NCI-H128 (cell line): ENCODE results near the gene APLNR.

ENCODE experiments used
- DNase-seq: peaks from one replicate; lab custom pipeline; 2025; ENCODE audit not compliant: unreplicated experiment; lab: John Stamatoyannopoulos, UW

Gene APLNR

GRCh38 chr11:57251491-57252104 is 14.5 kb upstream of the APLNR start:
- DNase-seq: no peak

GRCh38 chr11:57251037-57251436 is 14.0 kb upstream of the APLNR start:
- no peak for DNase-seq

GRCh38 chr11:57249384-57250319 is 12.6 kb upstream of the APLNR start:
- no peak for DNase-seq

- DNase-seq: no peak
Observed at GRCh38 chr11:57248780-57249383, 11.8 kb upstream of the APLNR start.

- no peak for DNase-seq
Observed at GRCh38 chr11:57244911-57245310, 7.9 kb upstream of the APLNR start.

- DNase-seq: no peak
Observed at GRCh38 chr11:57241353-57241972, 4.4 kb upstream of the APLNR start.

GRCh38 chr11:57240757-57241156 is 3.7 kb upstream of the APLNR start:
- DNase-seq: no peak

- DNase-seq: no peak
Observed at GRCh38 chr11:57240007-57240406, 3.0 kb upstream of the APLNR start.

GRCh38 chr11:57239348-57239747 is 2.3 kb upstream of the APLNR start:
- no peak for DNase-seq

GRCh38 chr11:57235761-57236703 is 1.0 kb downstream of the APLNR start:
- DNase-seq: no peak

- no peak for DNase-seq
Observed at GRCh38 chr11:57233702-57234101, 3.3 kb downstream of the APLNR start.

GRCh38 chr11:57231539-57232253 is 5.4 kb downstream of the APLNR start:
- DNase-seq: no peak

GRCh38 chr11:57230791-57231538 is 6.1 kb downstream of the APLNR start:
- DNase-seq: no peak

- no peak for DNase-seq
Observed at GRCh38 chr11:57230316-57230715, 6.7 kb downstream of the APLNR start.

- DNase-seq: no peak
Observed at GRCh38 chr11:57228600-57228999, 8.4 kb downstream of the APLNR start.

- DNase-seq: no peak
Observed at GRCh38 chr11:57224537-57224936, 12.5 kb downstream of the APLNR start.

- no peak for DNase-seq
Observed at GRCh38 chr11:57224128-57224527, 12.9 kb downstream of the APLNR start.

GRCh38 chr11:57223601-57224000 is 13.4 kb downstream of the APLNR start:
- DNase-seq: no peak

- DNase-seq: no peak
Observed at GRCh38 chr11:57222239-57222638, 14.8 kb downstream of the APLNR start.
